ENCODE measurements around the gene CEPT1.

Gene CEPT1

GRCh38 chr1:111133866-111134265 is 6.2 kb upstream of the CEPT1 start:
- DNase-seq (ENCODE audit: low read depth): no peak
- no peak overlapping the region for H3K4me3 ChIP-seq (ENCODE audit: control insufficient read depth, low read depth, low read length)
- no peak for TF ChIP-seq CTCF (conservative IDR thresholded peaks at IDR 0.05; ENCODE audit: control insufficient read depth, insufficient read depth, low read depth, low read length)

GRCh38 chr1:111139324-111139955 is 583 bp upstream of the CEPT1 start:
- DNase-seq (ENCODE audit: low read depth): peak; percentile 62
- H3K4me3 ChIP-seq (ENCODE audit: control insufficient read depth, low read depth, low read length): peak overlapping the region; percentile 75
- TF ChIP-seq CTCF (conservative IDR thresholded peaks at IDR 0.05; ENCODE audit: control insufficient read depth, insufficient read depth, low read depth, low read length): no peak

DNA sequence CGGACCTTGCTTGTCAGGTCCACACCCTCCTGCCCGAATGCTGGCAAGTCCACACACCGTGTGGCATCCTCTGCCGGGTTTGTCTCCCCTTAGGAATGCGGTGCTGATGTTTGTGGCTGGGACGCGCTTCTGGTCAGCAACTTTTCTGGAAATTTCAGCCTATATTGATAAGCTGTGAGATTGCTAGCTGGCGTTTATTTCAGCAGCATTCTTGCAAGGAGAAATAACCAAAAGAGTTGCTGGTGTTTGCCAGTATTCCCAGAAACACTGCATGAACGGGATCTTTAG is 601 bp downstream of the CEPT1 start:
- H3K4me3 ChIP-seq (ENCODE audit: control insufficient read depth, low read depth, low read length): peak overlapping the region; percentile 75
- no peak for TF ChIP-seq CTCF (conservative IDR thresholded peaks at IDR 0.05; ENCODE audit: control insufficient read depth, insufficient read depth, low read depth, low read length)
- DNase-seq (ENCODE audit: low read depth): peak; percentile 54

DNA sequence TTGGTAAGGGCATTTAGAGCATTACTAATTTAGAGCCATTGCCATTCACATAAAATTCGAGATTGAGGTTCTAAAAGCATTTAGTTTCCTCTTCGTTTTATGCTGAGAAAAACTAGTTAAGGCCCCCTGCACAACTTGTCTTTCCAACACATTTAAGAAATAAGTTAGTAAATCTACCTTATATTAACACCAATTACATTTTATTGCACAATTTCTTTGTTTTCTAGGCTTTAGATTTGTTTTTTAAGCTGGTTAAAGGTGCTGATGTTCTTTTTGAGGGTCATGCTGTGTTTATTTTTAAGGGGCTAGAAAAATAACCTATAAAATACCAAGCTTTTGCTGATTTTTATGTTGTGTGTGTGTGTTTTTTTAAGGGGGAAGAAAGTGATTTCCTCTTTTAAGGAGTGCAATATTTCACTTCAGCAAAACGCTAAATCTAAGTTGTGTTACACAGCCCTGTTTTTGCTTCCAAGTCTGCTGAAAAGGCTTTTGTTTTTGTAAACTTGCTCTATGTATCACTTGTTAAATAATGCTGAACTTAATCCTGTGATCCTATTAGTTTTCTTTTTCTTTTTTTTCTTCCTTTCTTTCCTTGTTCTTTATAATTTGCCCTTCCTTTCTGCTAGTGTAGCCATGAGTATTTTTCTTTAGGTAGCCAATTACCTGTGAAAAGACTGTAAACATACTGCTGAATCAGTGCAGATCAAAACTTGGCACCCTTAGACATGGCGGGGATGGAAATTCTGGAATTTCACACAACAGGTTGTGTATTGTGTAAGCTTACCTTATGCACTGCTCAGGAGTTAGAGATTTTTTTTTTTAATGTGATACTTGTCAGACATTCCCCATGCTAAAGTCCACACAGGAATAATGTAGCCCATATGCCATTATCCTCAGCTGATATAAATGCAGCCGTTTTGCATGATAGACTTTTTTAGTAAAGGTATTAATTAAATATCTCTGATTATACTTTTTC is 1.5 kb downstream of the CEPT1 start:
- DNase-seq (ENCODE audit: low read depth): no peak
- H3K4me3 ChIP-seq (ENCODE audit: control insufficient read depth, low read depth, low read length): peak overlapping the region; percentile 75
- TF ChIP-seq CTCF (conservative IDR thresholded peaks at IDR 0.05; ENCODE audit: control insufficient read depth, insufficient read depth, low read depth, low read length): no peak

DNA sequence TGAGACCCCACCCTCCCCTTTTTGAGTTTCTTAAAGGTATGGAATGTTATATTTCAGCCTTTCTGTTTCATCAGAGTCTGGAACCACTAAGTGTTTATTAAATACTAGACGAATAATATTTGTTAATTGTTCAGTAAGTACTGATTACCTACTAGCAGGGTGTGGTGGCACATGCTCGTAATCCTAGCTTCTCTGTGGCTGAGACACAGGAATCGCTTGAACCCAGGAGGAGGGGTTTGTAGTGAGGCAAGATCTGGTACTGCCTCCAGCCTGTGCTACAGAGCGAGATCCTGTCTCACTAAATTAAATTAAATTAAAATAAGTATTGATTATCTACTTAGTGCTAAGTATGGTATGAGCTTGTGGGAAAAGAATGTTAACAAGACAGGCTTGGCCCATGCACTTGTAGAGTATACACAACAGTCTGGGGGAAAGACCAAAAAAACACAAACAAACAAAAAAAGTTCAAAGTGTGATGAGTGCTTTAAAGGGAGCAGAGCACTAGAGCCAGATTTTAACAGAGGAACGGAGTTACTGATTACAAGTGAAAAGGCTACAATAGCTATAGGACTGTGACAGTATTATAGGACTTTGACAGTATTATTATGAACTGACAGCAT is 2.4 kb downstream of the CEPT1 start:
- TF ChIP-seq CTCF (conservative IDR thresholded peaks at IDR 0.05; ENCODE audit: control insufficient read depth, insufficient read depth, low read depth, low read length): no peak
- no peak for DNase-seq (ENCODE audit: low read depth)
- no peak overlapping the region for H3K4me3 ChIP-seq (ENCODE audit: control insufficient read depth, low read depth, low read length)

- no peak for DNase-seq (ENCODE audit: low read depth)
- TF ChIP-seq CTCF (conservative IDR thresholded peaks at IDR 0.05; ENCODE audit: control insufficient read depth, insufficient read depth, low read depth, low read length): no peak
- no peak overlapping the region for H3K4me3 ChIP-seq (ENCODE audit: control insufficient read depth, low read depth, low read length)
Observed at GRCh38 chr1:111145542-111145941, 5.5 kb downstream of the CEPT1 start.

Measured in fibroblast of mammary gland (primary cell).